ENCODE measurements around the gene PIK3C2G. TPM values are rescaled to one million over a fixed set of nuclear protein-coding genes. Genes with fewer than 3 reads are reported as not detected.
"Not testable (repeated sequence)": the region's sequence is repeated elsewhere in the genome, so short reads cannot be mapped to it uniquely, and the experiment has no call there.

The PIK3C2G gene
- total and polyA plus RNA-seq, 2 of the 13 experiments (the other 11 are each of a cell fraction or from before 2014, with no cell fraction given) = not detected

DNA sequence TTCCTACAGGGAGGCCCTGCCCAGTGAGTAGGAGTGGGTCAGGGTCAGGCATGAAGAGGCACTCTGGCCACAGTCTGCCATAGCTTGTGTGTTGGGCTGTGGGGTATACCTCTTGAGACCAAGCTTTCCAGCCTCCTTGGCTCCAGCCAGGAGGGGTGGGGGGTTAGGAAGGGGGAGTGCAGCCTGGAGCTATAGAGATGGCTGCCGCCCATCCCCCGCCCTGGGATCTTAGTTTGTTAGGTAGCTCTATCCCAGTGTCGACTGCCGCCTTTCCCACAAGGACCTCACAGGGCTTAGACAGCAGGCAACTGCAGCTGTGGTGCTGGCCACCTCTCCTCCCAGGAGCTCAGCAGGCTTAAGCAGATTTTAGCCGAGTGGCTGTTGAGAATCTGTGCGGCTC lies 260.1 kb downstream of the PIK3C2G start:
- in situ Hi-C loops (cut with HindIII; ENCODE audit: extremely low pct_ligation_motif_present, low pct_unique_long_range_greater_than_20kb) = no loop called here
- Histone ChIP-seq H3K4me2 (ENCODE audit: low read depth, low read length) (no peak overlapping the region), H3K4me3 (replicated peaks in 1 of 3; ENCODE audit: insufficient read depth in 1 of 3, low read depth in 2 of 3, low read length in 3 of 3) (no peak overlapping the region), H3K36me3 (replicated peaks in 1 of 2; ENCODE audit: control insufficient read depth in 1 of 2, insufficient read depth in 2 of 2, low read length in 2 of 2) (no peaks in the 10 kb centered on the region), H3K4me1 (ENCODE audit: insufficient read depth, low read length) (no peaks in the 10 kb centered on the region), H3K27ac (ENCODE audit: extremely low read length, insufficient read depth, low read length) (no peak overlapping the region), H3K79me2 (ENCODE audit: insufficient read depth, low read length) (no peaks in the 10 kb centered on the region), H2AFZ (ENCODE audit: low read length) (no peak overlapping the region), H3K9me3 (ENCODE audit: low read length) (peaks cover 37% of the 10 kb centered on the region), H3K27me3 (ENCODE audit: control insufficient read depth in 1 of 2, insufficient read depth in 2 of 2, low read length in 2 of 2) (no peaks in the 10 kb centered on the region; a peak in 1 of 5 replicates), H4K20me1 (ENCODE audit: insufficient read depth, low read length) (no peaks in the 10 kb centered on the region), H3K9ac (ENCODE audit: insufficient read depth, low read depth, low read length) (no peak overlapping the region)
- FAIRE-seq (no peak), ATAC-seq (no peak), DNase-seq (ENCODE audit: low spot score) (no peak)
- TF ChIP-seq, protein P1, sequence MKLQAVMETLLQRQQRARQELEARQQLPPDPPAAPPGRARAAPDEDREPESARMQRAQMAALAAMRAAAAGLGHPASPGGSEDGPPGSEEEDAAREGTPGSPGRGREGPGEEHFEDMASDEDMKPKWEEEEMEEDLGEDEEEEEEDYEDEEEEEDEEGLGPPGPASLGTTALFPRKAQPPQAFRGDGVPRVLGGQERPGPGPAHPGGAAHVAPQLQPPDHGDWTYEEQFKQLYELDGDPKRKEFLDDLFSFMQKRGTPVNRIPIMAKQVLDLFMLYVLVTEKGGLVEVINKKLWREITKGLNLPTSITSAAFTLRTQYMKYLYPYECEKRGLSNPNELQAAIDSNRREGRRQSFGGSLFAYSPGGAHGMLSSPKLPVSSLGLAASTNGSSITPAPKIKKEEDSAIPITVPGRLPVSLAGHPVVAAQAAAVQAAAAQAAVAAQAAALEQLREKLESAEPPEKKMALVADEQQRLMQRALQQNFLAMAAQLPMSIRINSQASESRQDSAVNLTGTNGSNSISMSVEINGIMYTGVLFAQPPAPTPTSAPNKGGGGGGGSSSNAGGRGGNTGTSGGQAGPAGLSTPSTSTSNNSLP (IDR thresholded peaks at IDR 0.05; ENCODE audit: low read depth, low read length) = no peak
- no TSS peak for BruUV-seq (replicated peaks)
- 80% methylated on average over 1 of the region's 6 CpGs for WGBS (ENCODE audit: low lambda C conversion rate)
- POLR2A ChIA-PET = no interaction called here
- intact Hi-C loops (cut with micrococcal nuclease; ENCODE audit: unreplicated experiment) = no loop called here
- CTCF ChIA-PET (ENCODE audit: low intra/inter-chr PET ratio, low total read pairs) = no interaction called here

DNA sequence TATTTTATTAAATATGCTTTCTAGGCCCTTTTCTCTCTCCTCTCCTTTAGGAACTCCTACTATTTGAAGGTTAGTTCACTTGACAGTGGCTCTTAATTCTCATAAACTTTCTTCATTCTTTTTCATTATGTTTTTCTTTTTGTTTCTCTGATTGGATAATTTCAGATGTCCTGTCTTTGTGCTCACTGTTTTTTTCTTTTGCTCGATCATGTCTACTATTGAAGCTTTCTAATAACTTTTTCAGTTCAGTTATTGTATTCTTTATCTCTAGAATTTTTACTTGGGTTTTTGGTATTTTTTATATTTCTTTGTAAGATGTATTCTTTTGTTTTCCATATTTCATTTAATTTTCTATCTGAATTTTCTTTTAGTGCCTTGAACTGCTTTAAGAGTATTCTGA lies 261.5 kb downstream of the PIK3C2G start:
- intact Hi-C loops (cut with micrococcal nuclease; ENCODE audit: unreplicated experiment) (no loop called here), in situ Hi-C loops (cut with HindIII; ENCODE audit: extremely low pct_ligation_motif_present, low pct_unique_long_range_greater_than_20kb) (no loop called here)
- FAIRE-seq (no peak), DNase-seq (ENCODE audit: low spot score) (no peak), ATAC-seq (no peak)
- BruUV-seq (replicated peaks) = no TSS peak
- H2AFZ ChIP-seq (ENCODE audit: low read length) = no peak overlapping the region
- no peak overlapping the region for H3K4me3 ChIP-seq (replicated peaks in 1 of 3; ENCODE audit: insufficient read depth in 1 of 3, low read depth in 2 of 3, low read length in 3 of 3)
- peaks cover 37% of the 10 kb centered on the region for H3K9me3 ChIP-seq (ENCODE audit: low read length)
- no peak overlapping the region for H3K4me2 ChIP-seq (ENCODE audit: low read depth, low read length)
- ChIA-PET CTCF (ENCODE audit: low intra/inter-chr PET ratio, low total read pairs) (no interaction called here), POLR2A (no interaction called here)
- no peaks in the 10 kb centered on the region for H4K20me1 ChIP-seq (ENCODE audit: insufficient read depth, low read length)
- no peaks in the 10 kb centered on the region; a peak in 1 of 5 replicates for H3K27me3 ChIP-seq (ENCODE audit: control insufficient read depth in 1 of 2, insufficient read depth in 2 of 2, low read length in 2 of 2)
- H3K9ac ChIP-seq (ENCODE audit: insufficient read depth, low read depth, low read length) = no peak overlapping the region
- WGBS (ENCODE audit: low lambda C conversion rate) = 3% methylated on average over 1 of the region's 1 CpG
- TF ChIP-seq ZNF160 (CRISPR knock-in tag; IDR thresholded peaks at IDR 0.05) (peak; percentile 93; the same call in 1 of the 2 replicates), ZNF225 (CRISPR knock-in tag; IDR thresholded peaks at IDR 0.05) (no peak), SUZ12 (IDR thresholded peaks at IDR 0.05; ENCODE audit: low read depth, low read length) (no peak), GTF3A (CRISPR knock-in tag; conservative IDR thresholded peaks at IDR 0.05) (no peak), AHR (CRISPR knock-in tag; IDR thresholded peaks at IDR 0.05) (no peak)
- no peak overlapping the region for H3K27ac ChIP-seq (ENCODE audit: extremely low read length, insufficient read depth, low read length)
- no peaks in the 10 kb centered on the region for H3K4me1 ChIP-seq (ENCODE audit: insufficient read depth, low read length)
- no peaks in the 10 kb centered on the region for H3K79me2 ChIP-seq (ENCODE audit: insufficient read depth, low read length)
- no peaks in the 10 kb centered on the region for H3K36me3 ChIP-seq (replicated peaks in 1 of 2; ENCODE audit: control insufficient read depth in 1 of 2, insufficient read depth in 2 of 2, low read length in 2 of 2)

DNA sequence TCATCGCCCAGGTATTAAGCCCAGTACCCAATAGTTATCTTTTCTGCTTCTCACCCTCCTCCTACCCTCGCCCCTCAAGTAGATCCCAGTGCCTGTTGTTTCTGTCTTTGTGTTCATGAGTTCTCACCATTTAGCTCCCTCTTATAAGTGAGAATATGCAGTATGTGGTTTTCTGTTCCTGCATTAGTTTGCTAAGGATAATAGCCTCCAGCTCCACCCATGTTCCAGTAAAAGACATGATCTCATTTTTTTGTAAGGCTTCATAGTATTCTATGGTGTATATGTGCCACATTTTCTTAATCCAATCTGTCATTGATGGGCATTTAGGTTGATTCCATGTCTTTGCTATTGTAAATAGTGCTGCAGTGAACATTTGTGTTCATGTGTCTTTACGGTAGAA lies 281.2 kb downstream of the PIK3C2G start:
- H3K79me2 ChIP-seq (ENCODE audit: insufficient read depth, low read length); intact Hi-C loops (cut with micrococcal nuclease; ENCODE audit: unreplicated experiment); H2AFZ ChIP-seq (ENCODE audit: low read length); H3K9me3 ChIP-seq (ENCODE audit: low read length); H4K20me1 ChIP-seq (ENCODE audit: insufficient read depth, low read length); POLR2A ChIA-PET; BruUV-seq (replicated peaks); DNase-seq (ENCODE audit: low spot score); H3K27me3 ChIP-seq (ENCODE audit: control insufficient read depth in 1 of 2, insufficient read depth in 2 of 2, low read length in 2 of 2); CTCF ChIA-PET (ENCODE audit: low intra/inter-chr PET ratio, low total read pairs); H3K4me1 ChIP-seq (ENCODE audit: insufficient read depth, low read length); H3K4me2 ChIP-seq (ENCODE audit: low read depth, low read length); H3K4me3 ChIP-seq (replicated peaks in 1 of 3; ENCODE audit: insufficient read depth in 1 of 3, low read depth in 2 of 3, low read length in 3 of 3); H3K9ac ChIP-seq (ENCODE audit: insufficient read depth, low read depth, low read length); H3K36me3 ChIP-seq (replicated peaks in 1 of 2; ENCODE audit: control insufficient read depth in 1 of 2, insufficient read depth in 2 of 2, low read length in 2 of 2); ATAC-seq; FAIRE-seq; in situ Hi-C loops (cut with HindIII; ENCODE audit: extremely low pct_ligation_motif_present, low pct_unique_long_range_greater_than_20kb); H3K27ac ChIP-seq (ENCODE audit: extremely low read length, insufficient read depth, low read length): not testable (repeated sequence)
- 27% methylated on average over 3 of the region's 3 CpGs for WGBS (ENCODE audit: low lambda C conversion rate)
